A673 (cell line): ENCODE data around the gene CRYBG2.

ENCODE experiments used
- EZH2 ChIP-seq: fragments of 200-600 bp; sonication (generic); IDR thresholded peaks from 2 replicates; pipeline ENCODE4 v1.6.1; 2017; ENCODE audit warnings: borderline replicate concordance, low read depth, mild to moderate bottlenecking, mixed read lengths, antibody characterized with exemption, low read length; ENCODE audit not compliant: poor library complexity, severe bottlenecking
- TF ChIP-seq, protein P1 (sequence below): fragments of 300-800, 200-600 bp; sonication (generic); conservative IDR thresholded peaks from 2 replicates; pipeline ENCODE4 v1.5.1; 2017; ENCODE audit warnings: low read depth, mild to moderate bottlenecking, antibody characterized with exemption, low read length, moderate library complexity, mixed read lengths

- TF ChIP-seq, protein P1, sequence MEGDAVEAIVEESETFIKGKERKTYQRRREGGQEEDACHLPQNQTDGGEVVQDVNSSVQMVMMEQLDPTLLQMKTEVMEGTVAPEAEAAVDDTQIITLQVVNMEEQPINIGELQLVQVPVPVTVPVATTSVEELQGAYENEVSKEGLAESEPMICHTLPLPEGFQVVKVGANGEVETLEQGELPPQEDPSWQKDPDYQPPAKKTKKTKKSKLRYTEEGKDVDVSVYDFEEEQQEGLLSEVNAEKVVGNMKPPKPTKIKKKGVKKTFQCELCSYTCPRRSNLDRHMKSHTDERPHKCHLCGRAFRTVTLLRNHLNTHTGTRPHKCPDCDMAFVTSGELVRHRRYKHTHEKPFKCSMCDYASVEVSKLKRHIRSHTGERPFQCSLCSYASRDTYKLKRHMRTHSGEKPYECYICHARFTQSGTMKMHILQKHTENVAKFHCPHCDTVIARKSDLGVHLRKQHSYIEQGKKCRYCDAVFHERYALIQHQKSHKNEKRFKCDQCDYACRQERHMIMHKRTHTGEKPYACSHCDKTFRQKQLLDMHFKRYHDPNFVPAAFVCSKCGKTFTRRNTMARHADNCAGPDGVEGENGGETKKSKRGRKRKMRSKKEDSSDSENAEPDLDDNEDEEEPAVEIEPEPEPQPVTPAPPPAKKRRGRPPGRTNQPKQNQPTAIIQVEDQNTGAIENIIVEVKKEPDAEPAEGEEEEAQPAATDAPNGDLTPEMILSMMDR = no peak
- no peak for TF ChIP-seq EZH2
These were observed 7.5 kb downstream of the CRYBG2 start for GRCh38 chr1:26346274-26347033.
